ENCODE data around the gene BMPR1A. TPM values are rescaled to one million over a fixed set of nuclear protein-coding genes. Genes with fewer than 3 reads are reported as not detected.

Gene BMPR1A
- total RNA-seq, 1 experiment from 2014 or later: 63.2 TPM

DNA sequence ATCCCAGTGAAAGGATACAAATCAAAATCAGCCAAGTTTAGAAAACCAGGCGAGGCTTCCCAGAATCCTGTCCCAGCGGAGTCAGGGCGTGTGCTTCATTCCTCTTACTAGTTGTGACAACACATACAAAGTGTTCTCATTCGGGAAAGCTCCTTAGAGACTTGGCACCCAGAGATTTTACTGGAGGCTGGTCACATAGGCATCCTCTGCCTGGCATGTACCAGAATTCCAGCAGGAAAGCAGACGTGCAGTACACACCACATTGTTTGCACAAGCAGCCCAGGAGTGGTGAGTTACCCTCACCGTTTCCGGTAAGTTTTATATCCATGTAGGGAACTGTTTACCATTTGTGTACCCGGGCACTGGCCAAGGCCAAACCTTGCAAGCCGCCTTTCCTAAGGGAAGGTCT, 166.1 kb downstream of the BMPR1A start:
- intact Hi-C loops (cut with micrococcal nuclease; ENCODE audit: unreplicated experiment): no loop called here
- Mint-ChIP-seq H3K4me1 (ENCODE audit: low read depth, unreplicated experiment) (no peaks in the 10 kb centered on the region), H3K27me3 (ENCODE audit: insufficient read depth, unreplicated experiment) (no peaks in the 10 kb centered on the region), H3K9me3 (ENCODE audit: unreplicated experiment) (no peaks in the 10 kb centered on the region), H3K36me3 (ENCODE audit: insufficient read depth, unreplicated experiment) (peaks cover 30% of the 10 kb centered on the region), H3K4me3 (ENCODE audit: unreplicated experiment) (no peak overlapping the region), H3K27ac (ENCODE audit: unreplicated experiment) (no peak overlapping the region)
- no peaks in the 10 kb centered on the region for H3K4me1 ChIP-seq
- no peaks in the 10 kb centered on the region for H3K9me3 ChIP-seq
- no peaks in the 10 kb centered on the region for H3K27me3 ChIP-seq (replicated peaks; ENCODE audit: control insufficient read depth, insufficient read depth, low read length)
- TF ChIP-seq, protein P1, sequence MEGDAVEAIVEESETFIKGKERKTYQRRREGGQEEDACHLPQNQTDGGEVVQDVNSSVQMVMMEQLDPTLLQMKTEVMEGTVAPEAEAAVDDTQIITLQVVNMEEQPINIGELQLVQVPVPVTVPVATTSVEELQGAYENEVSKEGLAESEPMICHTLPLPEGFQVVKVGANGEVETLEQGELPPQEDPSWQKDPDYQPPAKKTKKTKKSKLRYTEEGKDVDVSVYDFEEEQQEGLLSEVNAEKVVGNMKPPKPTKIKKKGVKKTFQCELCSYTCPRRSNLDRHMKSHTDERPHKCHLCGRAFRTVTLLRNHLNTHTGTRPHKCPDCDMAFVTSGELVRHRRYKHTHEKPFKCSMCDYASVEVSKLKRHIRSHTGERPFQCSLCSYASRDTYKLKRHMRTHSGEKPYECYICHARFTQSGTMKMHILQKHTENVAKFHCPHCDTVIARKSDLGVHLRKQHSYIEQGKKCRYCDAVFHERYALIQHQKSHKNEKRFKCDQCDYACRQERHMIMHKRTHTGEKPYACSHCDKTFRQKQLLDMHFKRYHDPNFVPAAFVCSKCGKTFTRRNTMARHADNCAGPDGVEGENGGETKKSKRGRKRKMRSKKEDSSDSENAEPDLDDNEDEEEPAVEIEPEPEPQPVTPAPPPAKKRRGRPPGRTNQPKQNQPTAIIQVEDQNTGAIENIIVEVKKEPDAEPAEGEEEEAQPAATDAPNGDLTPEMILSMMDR (IDR thresholded peaks at IDR 0.05; ENCODE audit: insufficient read depth in 1 of 2, low read depth in 1 of 2, low read length in 1 of 2, severe bottlenecking in 1 of 2, unreplicated experiment in 1 of 2): no peak
- H3K36me3 ChIP-seq (ENCODE audit: control insufficient read depth, insufficient read depth, low read length): peaks cover 2% of the 10 kb centered on the region; the same call in 1 of the 2 replicates
- H3K4me3 ChIP-seq (ENCODE audit: low read depth, low read length): no peak overlapping the region
- POLR2A ChIA-PET: no interaction called here
- CTCF ChIA-PET: no interaction called here
- DNase-seq: no peak
- no TSS peak for BruUV-seq (replicated peaks)

DNA sequence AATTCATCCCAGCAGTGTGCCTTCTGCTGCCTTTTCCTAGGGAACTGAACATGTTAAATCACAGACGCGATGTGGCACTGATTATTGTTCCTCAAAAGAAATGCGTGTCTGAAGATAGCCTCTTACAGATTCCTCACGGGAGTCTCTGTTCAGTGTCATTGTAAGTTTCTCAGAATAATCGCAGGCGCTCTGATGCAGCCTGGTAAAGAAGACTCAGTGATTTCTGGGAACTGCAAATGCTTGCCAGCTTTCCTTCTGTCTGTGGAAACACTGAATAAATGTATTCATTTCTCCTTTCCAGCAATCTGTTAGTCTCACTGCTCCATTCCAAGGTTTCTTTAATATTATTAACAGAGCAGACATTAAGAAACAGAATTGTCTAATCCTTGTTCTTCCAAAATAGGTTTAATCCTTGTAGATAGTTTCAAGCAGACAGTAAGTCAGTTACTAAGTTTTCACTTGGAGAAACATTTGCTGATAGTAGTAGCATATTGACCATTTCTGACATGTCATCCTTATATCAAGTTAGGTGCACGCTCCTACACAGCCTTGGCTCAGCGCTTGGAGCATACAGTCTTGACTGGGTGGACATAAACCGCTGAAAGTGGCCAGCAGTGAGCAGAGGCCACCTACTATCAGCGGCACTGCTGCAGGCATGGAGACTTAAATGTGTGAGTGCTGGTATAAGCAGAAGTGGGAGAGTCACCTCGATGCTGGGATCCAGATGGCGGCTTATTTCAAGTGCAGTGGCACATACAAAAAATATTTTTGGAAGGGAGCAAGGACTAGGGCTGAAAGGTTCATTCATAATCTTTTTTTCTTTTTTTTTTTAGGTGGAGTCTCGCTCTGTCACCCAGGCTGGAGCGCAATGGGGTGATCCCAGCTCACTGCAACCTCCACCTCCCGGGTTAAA, 173.3 kb downstream of the BMPR1A start:
- CTCF ChIA-PET: no interaction called here

DNA sequence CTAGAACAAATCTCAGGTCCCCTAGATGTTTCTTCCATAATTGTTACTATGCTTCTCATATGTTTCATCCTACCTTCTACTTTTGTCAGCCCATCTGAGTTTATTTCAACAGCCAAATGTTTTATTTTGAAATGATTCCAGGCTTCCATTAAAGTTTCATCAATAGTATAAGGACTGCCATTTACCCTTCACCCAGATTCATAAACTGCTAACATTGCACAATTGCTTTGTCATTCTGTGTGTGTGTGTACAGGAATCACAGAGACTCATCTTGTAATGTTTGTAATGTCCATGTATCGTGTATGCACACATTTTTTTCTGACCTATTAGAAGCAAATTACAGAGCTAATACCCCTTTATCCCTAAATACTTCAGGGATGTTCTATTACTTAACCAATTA, 175.5 kb downstream of the BMPR1A start:
- H3K27ac Mint-ChIP-seq (ENCODE audit: unreplicated experiment): no peak overlapping the region
- no peaks in the 10 kb centered on the region for H3K4me1 Mint-ChIP-seq (ENCODE audit: low read depth, unreplicated experiment)
- no peaks in the 10 kb centered on the region for H3K9me3 Mint-ChIP-seq (ENCODE audit: unreplicated experiment)
- H3K36me3 ChIP-seq (ENCODE audit: control insufficient read depth, insufficient read depth, low read length): no peaks in the 10 kb centered on the region
- peaks cover 9% of the 10 kb centered on the region; the same call in 1 of the 2 replicates for H3K4me1 ChIP-seq
- intact Hi-C loops (cut with micrococcal nuclease; ENCODE audit: unreplicated experiment): no loop called here
- DNase-seq: no peak
- H3K9me3 ChIP-seq: no peaks in the 10 kb centered on the region
- no peaks in the 10 kb centered on the region for H3K27me3 ChIP-seq (replicated peaks; ENCODE audit: control insufficient read depth, insufficient read depth, low read length)
- ChIA-PET CTCF (no interaction called here), POLR2A (no interaction called here)
- no peak overlapping the region for H3K4me3 Mint-ChIP-seq (ENCODE audit: unreplicated experiment)
- no peak overlapping the region for H3K4me3 ChIP-seq (ENCODE audit: low read depth, low read length)
- no TSS peak for BruUV-seq (replicated peaks)
- H3K36me3 Mint-ChIP-seq (ENCODE audit: insufficient read depth, unreplicated experiment): peaks cover 17% of the 10 kb centered on the region
- no peaks in the 10 kb centered on the region for H3K27me3 Mint-ChIP-seq (ENCODE audit: insufficient read depth, unreplicated experiment)
- TF ChIP-seq, protein P1 (IDR thresholded peaks at IDR 0.05; ENCODE audit: insufficient read depth in 1 of 2, low read depth in 1 of 2, low read length in 1 of 2, severe bottlenecking in 1 of 2, unreplicated experiment in 1 of 2): no peak

More for the DNA sequence above, 173.3 kb downstream of the BMPR1A start:
- POLR2A ChIA-PET: no interaction called here
- H3K4me3 Mint-ChIP-seq (ENCODE audit: unreplicated experiment): no peak overlapping the region
- H3K9me3 Mint-ChIP-seq (ENCODE audit: unreplicated experiment): no peaks in the 10 kb centered on the region
- intact Hi-C loops (cut with micrococcal nuclease; ENCODE audit: unreplicated experiment): no loop called here
- no peaks in the 10 kb centered on the region for H3K9me3 ChIP-seq
- TF ChIP-seq, protein P1 (IDR thresholded peaks at IDR 0.05; ENCODE audit: insufficient read depth in 1 of 2, low read depth in 1 of 2, low read length in 1 of 2, severe bottlenecking in 1 of 2, unreplicated experiment in 1 of 2): no peak
- H3K4me1 ChIP-seq: peaks cover 8% of the 10 kb centered on the region; the same call in 1 of the 2 replicates
- no peak overlapping the region for H3K4me3 ChIP-seq (ENCODE audit: low read depth, low read length)
- no peaks in the 10 kb centered on the region for H3K36me3 ChIP-seq (ENCODE audit: control insufficient read depth, insufficient read depth, low read length)
- H3K27me3 ChIP-seq (replicated peaks; ENCODE audit: control insufficient read depth, insufficient read depth, low read length): no peaks in the 10 kb centered on the region
- H3K27ac Mint-ChIP-seq (ENCODE audit: unreplicated experiment): no peak overlapping the region
- H3K36me3 Mint-ChIP-seq (ENCODE audit: insufficient read depth, unreplicated experiment): peaks cover 17% of the 10 kb centered on the region
- DNase-seq: no peak
- H3K4me1 Mint-ChIP-seq (ENCODE audit: low read depth, unreplicated experiment): no peaks in the 10 kb centered on the region
- H3K27me3 Mint-ChIP-seq (ENCODE audit: insufficient read depth, unreplicated experiment): no peaks in the 10 kb centered on the region
- no TSS peak for BruUV-seq (replicated peaks)

All from Caco-2 (cell line).